ENCODE data around the gene RPS19BP1. TPM values are rescaled to one million over a fixed set of nuclear protein-coding genes. Genes with fewer than 3 reads are reported as not detected.
"Not testable (repeated sequence)": the region's sequence is repeated elsewhere in the genome, so short reads cannot be mapped to it uniquely, and the experiment has no call there.

Gene RPS19BP1
- total RNA-seq, 1 experiment from 2014 or later, result 85.8 TPM

DNA sequence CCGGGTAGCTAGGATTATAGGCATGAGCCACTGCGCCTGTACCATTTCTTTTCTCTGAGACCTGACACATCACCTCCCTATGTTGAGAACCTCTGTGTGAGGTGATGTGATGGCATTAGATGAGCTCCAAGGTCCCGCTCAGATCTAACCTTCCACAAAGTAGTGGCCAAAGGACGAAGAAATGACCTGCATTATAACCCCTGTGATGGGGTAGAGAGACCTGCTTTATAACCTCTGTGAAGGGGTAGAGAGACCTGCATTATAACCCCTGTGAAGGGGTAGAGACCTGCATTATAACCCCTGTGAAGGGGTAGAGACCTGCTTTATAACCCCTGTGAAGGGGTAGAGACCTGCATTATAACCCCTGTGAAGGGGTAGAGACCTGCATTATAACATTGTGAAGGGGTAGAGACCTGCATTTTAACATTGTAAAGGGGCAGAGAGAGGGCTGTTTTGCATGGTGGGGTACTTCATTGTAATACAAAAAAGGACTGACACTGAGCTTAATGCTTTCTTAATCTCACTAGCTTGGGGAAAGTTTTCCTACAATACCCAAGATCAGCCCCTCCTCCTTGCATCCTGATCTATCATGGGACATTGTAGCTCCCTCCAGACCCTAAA, 21.9 kb downstream of the RPS19BP1 start:
- Mint-ChIP-seq H3K27me3 (ENCODE audit: insufficient read depth, unreplicated experiment) (no peaks in the 10 kb centered on the region), H3K4me3 (ENCODE audit: unreplicated experiment) (no peak overlapping the region), H3K27ac (ENCODE audit: unreplicated experiment) (no peak overlapping the region), H3K9me3 (ENCODE audit: unreplicated experiment) (no peaks in the 10 kb centered on the region), H3K4me1 (ENCODE audit: low read depth, unreplicated experiment) (peaks cover 13% of the 10 kb centered on the region), H3K36me3 (ENCODE audit: insufficient read depth, unreplicated experiment) (peaks cover 84% of the 10 kb centered on the region)
- POLR2A ChIA-PET, result no interaction called here
- CTCF ChIA-PET, result no interaction called here
- no peaks in the 10 kb centered on the region for H3K27me3 ChIP-seq (replicated peaks; ENCODE audit: control insufficient read depth, insufficient read depth, low read length)
- TF ChIP-seq, protein P1, sequence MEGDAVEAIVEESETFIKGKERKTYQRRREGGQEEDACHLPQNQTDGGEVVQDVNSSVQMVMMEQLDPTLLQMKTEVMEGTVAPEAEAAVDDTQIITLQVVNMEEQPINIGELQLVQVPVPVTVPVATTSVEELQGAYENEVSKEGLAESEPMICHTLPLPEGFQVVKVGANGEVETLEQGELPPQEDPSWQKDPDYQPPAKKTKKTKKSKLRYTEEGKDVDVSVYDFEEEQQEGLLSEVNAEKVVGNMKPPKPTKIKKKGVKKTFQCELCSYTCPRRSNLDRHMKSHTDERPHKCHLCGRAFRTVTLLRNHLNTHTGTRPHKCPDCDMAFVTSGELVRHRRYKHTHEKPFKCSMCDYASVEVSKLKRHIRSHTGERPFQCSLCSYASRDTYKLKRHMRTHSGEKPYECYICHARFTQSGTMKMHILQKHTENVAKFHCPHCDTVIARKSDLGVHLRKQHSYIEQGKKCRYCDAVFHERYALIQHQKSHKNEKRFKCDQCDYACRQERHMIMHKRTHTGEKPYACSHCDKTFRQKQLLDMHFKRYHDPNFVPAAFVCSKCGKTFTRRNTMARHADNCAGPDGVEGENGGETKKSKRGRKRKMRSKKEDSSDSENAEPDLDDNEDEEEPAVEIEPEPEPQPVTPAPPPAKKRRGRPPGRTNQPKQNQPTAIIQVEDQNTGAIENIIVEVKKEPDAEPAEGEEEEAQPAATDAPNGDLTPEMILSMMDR (IDR thresholded peaks at IDR 0.05; ENCODE audit: insufficient read depth in 1 of 2, low read depth in 1 of 2, low read length in 1 of 2, severe bottlenecking in 1 of 2, unreplicated experiment in 1 of 2), result no peak
- DNase-seq, result no peak
- no peak overlapping the region for H3K4me3 ChIP-seq (ENCODE audit: low read depth, low read length)
- BruUV-seq (replicated peaks), result no TSS peak
- H3K4me1 ChIP-seq, result no peaks in the 10 kb centered on the region
- H3K36me3 ChIP-seq (ENCODE audit: control insufficient read depth, insufficient read depth, low read length), result peaks cover 11% of the 10 kb centered on the region
- intact Hi-C loops (cut with micrococcal nuclease; ENCODE audit: unreplicated experiment), result no loop called here
- H3K9me3 ChIP-seq, result no peaks in the 10 kb centered on the region

DNA sequence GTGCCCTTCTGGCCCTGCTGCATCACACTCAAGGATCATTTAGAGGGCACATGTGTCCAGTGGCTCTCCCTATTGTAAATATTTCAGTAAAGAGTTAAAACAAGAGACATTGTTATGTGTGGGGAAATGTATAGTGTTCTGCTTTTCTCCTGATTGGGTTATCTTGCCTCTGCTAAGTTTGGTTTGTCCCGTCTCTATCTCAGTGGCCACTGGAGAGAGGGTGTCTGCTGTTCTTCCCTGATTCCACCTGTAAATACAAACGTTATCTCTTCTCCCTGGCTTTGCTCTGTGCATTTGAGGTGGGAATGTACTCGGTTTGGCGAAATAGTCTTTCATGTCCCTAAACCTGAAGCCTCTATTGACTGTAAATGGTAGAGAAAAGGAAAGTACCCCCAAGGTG, 24.2 kb downstream of the RPS19BP1 start:
- Mint-ChIP-seq H3K27ac (ENCODE audit: unreplicated experiment) (no peak overlapping the region), H3K4me1 (ENCODE audit: low read depth, unreplicated experiment) (peaks cover 7% of the 10 kb centered on the region), H3K36me3 (ENCODE audit: insufficient read depth, unreplicated experiment) (peaks cover 84% of the 10 kb centered on the region), H3K9me3 (ENCODE audit: unreplicated experiment) (no peaks in the 10 kb centered on the region), H3K4me3 (ENCODE audit: unreplicated experiment) (no peak overlapping the region), H3K27me3 (ENCODE audit: insufficient read depth, unreplicated experiment) (no peaks in the 10 kb centered on the region)
- Histone ChIP-seq H3K36me3 (ENCODE audit: control insufficient read depth, insufficient read depth, low read length) (peaks cover 2% of the 10 kb centered on the region), H3K9me3 (no peaks in the 10 kb centered on the region), H3K4me1 (peaks cover 3% of the 10 kb centered on the region), H3K27me3 (replicated peaks; ENCODE audit: control insufficient read depth, insufficient read depth, low read length) (no peaks in the 10 kb centered on the region), H3K4me3 (ENCODE audit: low read depth, low read length) (no peak overlapping the region)
- no TSS peak for BruUV-seq (replicated peaks)
- CTCF ChIA-PET, result no interaction called here
- intact Hi-C loops (cut with micrococcal nuclease; ENCODE audit: unreplicated experiment), result no loop called here
- POLR2A ChIA-PET, result interaction anchor here (0.6 kb wide), 1 partner anchor 109 kb away, joined by 3 read pairs; the partner anchor contains the start of gene TAB1
- TF ChIP-seq, protein P1 (IDR thresholded peaks at IDR 0.05; ENCODE audit: insufficient read depth in 1 of 2, low read depth in 1 of 2, low read length in 1 of 2, severe bottlenecking in 1 of 2, unreplicated experiment in 1 of 2), result no peak
- no peak for DNase-seq

DNA sequence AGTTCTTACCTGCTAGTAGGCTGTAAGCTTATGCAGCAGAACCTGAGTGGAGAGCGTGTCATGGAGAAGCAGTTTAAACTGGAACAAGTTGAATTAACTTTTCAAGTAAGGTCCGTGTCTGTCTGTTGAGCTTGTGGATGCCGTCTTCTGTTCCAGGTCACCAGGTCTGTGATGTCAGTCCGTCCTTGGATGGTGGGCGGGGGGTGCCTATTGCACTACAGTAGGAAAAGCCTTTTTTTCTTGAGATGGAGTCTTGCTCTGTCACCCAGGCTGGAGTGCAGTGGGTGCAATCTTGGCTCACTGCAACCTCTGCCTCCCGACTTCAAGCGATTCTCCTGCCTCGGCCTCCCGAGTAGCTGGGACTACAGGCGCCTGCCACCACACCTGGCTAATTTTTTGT, 25.5 kb downstream of the RPS19BP1 start:
- H3K4me3 Mint-ChIP-seq (ENCODE audit: unreplicated experiment); BruUV-seq (replicated peaks); H3K9me3 Mint-ChIP-seq (ENCODE audit: unreplicated experiment); CTCF ChIA-PET; H3K27me3 Mint-ChIP-seq (ENCODE audit: insufficient read depth, unreplicated experiment); POLR2A ChIA-PET; H3K4me1 ChIP-seq; DNase-seq; H3K36me3 ChIP-seq (ENCODE audit: control insufficient read depth, insufficient read depth, low read length); intact Hi-C loops (cut with micrococcal nuclease; ENCODE audit: unreplicated experiment); H3K4me1 Mint-ChIP-seq (ENCODE audit: low read depth, unreplicated experiment); H3K27ac Mint-ChIP-seq (ENCODE audit: unreplicated experiment); H3K9me3 ChIP-seq; H3K27me3 ChIP-seq (replicated peaks; ENCODE audit: control insufficient read depth, insufficient read depth, low read length); H3K4me3 ChIP-seq (ENCODE audit: low read depth, low read length): not testable (repeated sequence)
- peaks cover 78% of the 10 kb centered on the region for H3K36me3 Mint-ChIP-seq (ENCODE audit: insufficient read depth, unreplicated experiment)
